Endothelial cell of umbilical vein (primary cell): ENCODE measurements around the gene CD83. TPM values are rescaled to one million over a fixed set of nuclear protein-coding genes. Genes with fewer than 3 reads are reported as not detected.

Experiments used
- BruUV-seq: library from RNA; stranded (reverse); fragments of 400-500 nt; replicated peaks from 2 replicates; lab custom pipeline; 2021; lab: Mats Ljungman, UMichigan
- CTCF ChIA-PET: fragments of 300-600, 350-600 bp; sonication (Branson Sonifier 250); formaldehyde crosslinking; loops from one replicate; lab custom pipeline; 2021; ENCODE audit warnings: antibody characterized with exemption, inconsistent platforms; lab: Charles Lee
- POLR2A ChIA-PET: fragments of 300-600, 350-600 bp; sonication (Branson Sonifier 250); formaldehyde crosslinking; loops from one replicate; lab custom pipeline; 2021; ENCODE audit warnings: antibody characterized with exemption, inconsistent platforms; lab: Charles Lee
- DNase-seq: peaks from one replicate; pipeline ENCODE4 v3.0.0-alpha.2; 2011; ENCODE audit warnings: low read depth, low spot score
- FAIRE-seq: peaks from 2 replicates; lab custom pipeline; 2011; peaks lifted over from hg19 to GRCh38; lab: Jason Lieb, UNC
- H2AFZ ChIP-seq: 2 replicates; pipeline ENCODE4 v1.6.0; 2012; ENCODE audit warnings: low read depth, low read length, control low read depth, inconsistent platforms
- H3K27ac ChIP-seq: 2 replicates; pipeline ENCODE4 v1.5.1; 2011; ENCODE audit warnings: low read depth, mild to moderate bottlenecking, control low read depth, low read length, moderate library complexity; ENCODE audit not compliant: insufficient read depth
- H3K27me3 ChIP-seq, 2 experiments: 2 replicates each; pipeline versions ENCODE4 v1.6.0 to v1.6.1; 2011; ENCODE audit warnings: low read length in 2 of 2, mixed read lengths in 1 of 2; ENCODE audit not compliant: control insufficient read depth in 2 of 2, insufficient read depth in 2 of 2
- H3K36me3 ChIP-seq, 2 experiments: 2 replicates in 1 of 2; 3 replicates in 1 of 2; pipeline ENCODE4 v1.5.1; 2011; ENCODE audit warnings: low read length in 2 of 2, mild to moderate bottlenecking in 1 of 2, moderate library complexity in 1 of 2; ENCODE audit not compliant: control insufficient read depth in 2 of 2, insufficient read depth in 2 of 2; ENCODE audit errors: extremely low read depth in 1 of 2
- H3K4me1 ChIP-seq: 3 replicates; pipeline ENCODE4 v1.5.1; 2011; ENCODE audit warnings: mild to moderate bottlenecking, low read length; ENCODE audit not compliant: control insufficient read depth, insufficient read depth; ENCODE audit errors: extremely low read depth
- H3K4me2 ChIP-seq: 2 replicates; pipeline ENCODE4 v1.6.1; 2011; ENCODE audit warnings: low read length, control low read depth, mixed read lengths; ENCODE audit not compliant: insufficient read depth
- H3K4me3 ChIP-seq, 3 experiments: fragments of 200-600 bp in 1 of 3; sonication (generic), shearing (Covaris generic) in 1 of 3; replicated peaks in 1 of 3; 2 replicates each; pipeline ENCODE4 v1.5.1; 2011 to 2016; ENCODE audit warnings: control low read depth in 3 of 3, low read length in 3 of 3, mild to moderate bottlenecking in 2 of 3, inconsistent platforms in 1 of 3, low read depth in 1 of 3, moderate library complexity in 1 of 3; ENCODE audit not compliant: insufficient read depth in 1 of 3
- H3K79me2 ChIP-seq: 2 replicates; pipeline ENCODE4 v1.6.0; 2012; ENCODE audit warnings: low read length, inconsistent platforms; ENCODE audit not compliant: control insufficient read depth, insufficient read depth
- H3K9ac ChIP-seq: replicated peaks from 2 replicates; pipeline ENCODE3; 2011; ENCODE audit warnings: low read length, control low read depth; ENCODE audit not compliant: insufficient read depth; ENCODE audit errors: extremely low read depth
- H3K9me1 ChIP-seq: replicated peaks from 3 replicates; pipeline ENCODE4 v1.6.0; 2011; ENCODE audit warnings: mild to moderate bottlenecking, low read length; ENCODE audit not compliant: control insufficient read depth, insufficient read depth; ENCODE audit errors: extremely low read depth
- H3K9me3 ChIP-seq: replicated peaks from 2 replicates; pipeline ENCODE4 v1.5.1; 2012; ENCODE audit warnings: low read length, inconsistent platforms; ENCODE audit not compliant: control insufficient read depth, insufficient read depth
- H4K20me1 ChIP-seq: replicated peaks from 2 replicates; pipeline ENCODE3; 2011; ENCODE audit warnings: mild to moderate bottlenecking, low read length; ENCODE audit not compliant: control insufficient read depth, insufficient read depth; ENCODE audit errors: extremely low read depth
- CTCF ChIP-seq, 2 donors: IDR thresholded peaks; 1 replicate in 1 of 2; 2 replicates in 1 of 2; pipeline ENCODE4 v1.5.1; 2011; ENCODE audit warnings: low read length in 2 of 2, mild to moderate bottlenecking in 2 of 2, moderate library complexity in 2 of 2, control low read depth in 1 of 2, inconsistent platforms in 1 of 2, low read depth in 1 of 2; ENCODE audit not compliant: insufficient read depth in 1 of 2; ENCODE audit errors: extremely low read depth in 1 of 2
- EZH2 ChIP-seq: IDR thresholded peaks from 2 replicates; pipeline ENCODE4 v1.6.1; 2012; ENCODE audit warnings: borderline replicate concordance, low read depth, mild to moderate bottlenecking, moderate library complexity, low read length, inconsistent platforms; ENCODE audit not compliant: severe bottlenecking
- FOS ChIP-seq: IDR thresholded peaks from 2 replicates; pipeline ENCODE4 v1.6.1; 2011; ENCODE audit warnings: mild to moderate bottlenecking, low read length, moderate library complexity, borderline replicate concordance; ENCODE audit not compliant: insufficient read depth
- GATA2 ChIP-seq: IDR thresholded peaks from 2 replicates; pipeline ENCODE4 v1.7.0; 2011; ENCODE audit warnings: low read depth, mild to moderate bottlenecking, moderate library complexity, mixed read lengths, low read length; ENCODE audit not compliant: insufficient read length, insufficient read depth
- JUN ChIP-seq: IDR thresholded peaks from 2 replicates; pipeline ENCODE4 v1.6.1; 2011; ENCODE audit warnings: borderline replicate concordance, low read depth; ENCODE audit not compliant: insufficient read length, insufficient read depth
- MYC ChIP-seq: IDR thresholded peaks from one replicate; pipeline ENCODE4 v1.6.1; 2011; ENCODE audit warnings: mild to moderate bottlenecking, low read depth, low read length
- POLR2A ChIP-seq: IDR thresholded peaks from 2 replicates; pipeline ENCODE4 v1.6.1; 2012; ENCODE audit warnings: low read depth, mild to moderate bottlenecking, control low read depth, low read length
- POLR2AphosphoS5 ChIP-seq: IDR thresholded peaks from 2 replicates; pipeline ENCODE4 v1.6.1; 2012; ENCODE audit warnings: low read depth, mild to moderate bottlenecking, control low read depth, low read length, moderate library complexity; ENCODE audit not compliant: insufficient read depth
- dilution Hi-C: fragments of 300-500 bp; cut with MboI; formaldehyde crosslinking; loops from one replicate; pipeline ENCODE4 v1.15.0; 2019; ENCODE audit warnings: low sequenced_read_pairs; ENCODE audit not compliant: extremely low pct_ligation_motif_present
- intact Hi-C: fragments of 100-400 bp; cut with micrococcal nuclease; formaldehyde crosslinking; loops from one replicate; pipeline ENCODE4 v1.10.0; 2022
- polyA plus RNA-seq, 4 experiments: library from polyadenylated mRNA; depleted of rRNA in 3 of 4; stranded (reverse) in 3 of 4; unstranded in 1 of 4; fragments of >200 nt; gene quantifications; 2 replicates each; pipeline versions ENCODE4 v1.2.1 to v1.2.3, GENCODE V29; 2011 to 2012; ENCODE audit warnings: missing spikeins in 1 of 4
- total RNA-seq: library from RNA; stranded (reverse); gene quantifications from 2 replicates; pipeline ENCODE4 v1.2.3, GENCODE V29; 2021
- TF ChIP-seq, protein P1 (sequence below): IDR thresholded peaks from 2 replicates; pipeline ENCODE4 v1.6.1; 2011; ENCODE audit not compliant: insufficient read depth, insufficient read length

Gene CD83
- total and polyA plus RNA-seq, 2 donors (not counting 3 experiments of a cell fraction or from before 2014, with no cell fraction given) = 0.40 to 0.46 TPM

- intact Hi-C loops (no loop called here), dilution Hi-C loops (no loop called here)
- Histone ChIP-seq H3K9me3 (no peaks in the 10 kb centered on the region), H2AFZ (no peak overlapping the region), H3K36me3 (no peaks in the 10 kb centered on the region), H3K9ac (no peak overlapping the region), H3K27me3 (no peaks in the 10 kb centered on the region), H3K4me3 (no peak overlapping the region), H4K20me1 (no peaks in the 10 kb centered on the region), H3K4me1 (no peaks in the 10 kb centered on the region), H3K9me1 (no peaks in the 10 kb centered on the region), H3K4me2 (no peak overlapping the region), H3K79me2 (no peaks in the 10 kb centered on the region), H3K27ac (no peak overlapping the region)
- BruUV-seq = no TSS peak
- ChIA-PET CTCF (no interaction called here), POLR2A (no interaction called here)
- no peak for TF ChIP-seq POLR2AphosphoS5
- no peak for TF ChIP-seq MYC
- TF ChIP-seq GATA2 = no peak
- TF ChIP-seq, protein P1, sequence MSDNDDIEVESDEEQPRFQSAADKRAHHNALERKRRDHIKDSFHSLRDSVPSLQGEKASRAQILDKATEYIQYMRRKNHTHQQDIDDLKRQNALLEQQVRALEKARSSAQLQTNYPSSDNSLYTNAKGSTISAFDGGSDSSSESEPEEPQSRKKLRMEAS = no peak
- no peak for TF ChIP-seq FOS
- no peak for TF ChIP-seq POLR2A
- no peak for TF ChIP-seq JUN
- TF ChIP-seq CTCF (IDR thresholded peaks at IDR 0.05; ENCODE audit: extremely low read depth in 1 of 2, insufficient read depth in 1 of 2, low read depth in 1 of 2, low read length in 2 of 2) = no peak
- no peak for TF ChIP-seq EZH2
- DNase-seq (no peak), FAIRE-seq (no peak)
Observed at GRCh38 chr6:14126191-14126590, 8.6 kb downstream of the CD83 start.
